ENCODE results near the gene OTUB1. TPM values are rescaled to one million over a fixed set of nuclear protein-coding genes. Genes with fewer than 3 reads are reported as not detected.

OTUB1 gene
- total RNA-seq, 1 experiment from 2014 or later: 119 TPM

GRCh38 chr11:64042301-64042700 is 56.1 kb downstream of the OTUB1 start:
- H3K4me2 ChIP-seq: no peak overlapping the region
- H3K79me2 ChIP-seq (ENCODE audit: low read depth): no peaks in the 10 kb centered on the region
- peaks cover 6% of the 10 kb centered on the region; the same call in 1 of the 2 replicates for H3F3A ChIP-seq (ENCODE audit: insufficient read depth, low read depth)
- no peaks in the 10 kb centered on the region for H3K27me3 ChIP-seq (ENCODE audit: insufficient read depth, low read depth)
- intact Hi-C loops (cut with micrococcal nuclease; ENCODE audit: unreplicated experiment): no loop called here
- DNase-seq: no peak
- no peaks in the 10 kb centered on the region for H3K36me3 ChIP-seq (ENCODE audit: low read depth)
- BruUV-seq (replicated peaks): no TSS peak
- ChIA-PET CTCF (no interaction called here), POLR2A (ENCODE audit: unreplicated experiment) (no interaction called here)
- TF ChIP-seq CTCF (conservative IDR thresholded peaks at IDR 0.05) (no peak), EZH2 (IDR thresholded peaks at IDR 0.05; ENCODE audit: low read depth) (no peak)
- H3K9me2 ChIP-seq (ENCODE audit: insufficient read depth): no peaks in the 10 kb centered on the region
- no peaks in the 10 kb centered on the region for H3K9me3 ChIP-seq (ENCODE audit: insufficient read depth, low read depth)
- H3K27ac ChIP-seq: no peak overlapping the region
- no peaks in the 10 kb centered on the region for H3K4me1 ChIP-seq (replicated peaks; ENCODE audit: insufficient read depth)
- H4K20me1 ChIP-seq (ENCODE audit: insufficient read depth): peaks cover 41% of the 10 kb centered on the region
- H3K4me3 ChIP-seq: no peak overlapping the region
- H2AFZ ChIP-seq: no peak overlapping the region

GRCh38 chr11:64043545-64043944 is 57.3 kb downstream of the OTUB1 start:
- Histone ChIP-seq H2AFZ (no peak overlapping the region), H3K4me3 (no peak overlapping the region), H3K27ac (no peak overlapping the region), H3K9me2 (ENCODE audit: insufficient read depth) (no peaks in the 10 kb centered on the region), H3K9me3 (ENCODE audit: insufficient read depth, low read depth) (no peaks in the 10 kb centered on the region), H3F3A (ENCODE audit: insufficient read depth, low read depth) (no peaks in the 10 kb centered on the region; the same call in 1 of the 2 replicates), H3K27me3 (ENCODE audit: insufficient read depth, low read depth) (no peaks in the 10 kb centered on the region), H3K4me2 (no peak overlapping the region), H3K4me1 (replicated peaks; ENCODE audit: insufficient read depth) (no peaks in the 10 kb centered on the region), H3K79me2 (ENCODE audit: low read depth) (no peaks in the 10 kb centered on the region), H4K20me1 (ENCODE audit: insufficient read depth) (peaks cover 30% of the 10 kb centered on the region), H3K36me3 (ENCODE audit: low read depth) (no peaks in the 10 kb centered on the region)
- POLR2A ChIA-PET (ENCODE audit: unreplicated experiment): no interaction called here
- TF ChIP-seq CTCF (conservative IDR thresholded peaks at IDR 0.05) (no peak), EZH2 (IDR thresholded peaks at IDR 0.05; ENCODE audit: low read depth) (no peak)
- DNase-seq: no peak
- BruUV-seq (replicated peaks): no TSS peak
- CTCF ChIA-PET: interaction anchor here (0.7 kb wide), 1 partner anchor 236 kb away, joined by 8 read pairs; no protein-coding TSS in a partner anchor
- intact Hi-C loops (cut with micrococcal nuclease; ENCODE audit: unreplicated experiment): no loop called here

- intact Hi-C loops (cut with micrococcal nuclease; ENCODE audit: unreplicated experiment): no loop called here
- no peak overlapping the region for H3K4me2 ChIP-seq
- ChIA-PET CTCF (no interaction called here), POLR2A (ENCODE audit: unreplicated experiment) (no interaction called here)
- DNase-seq: no peak
- H3K4me3 ChIP-seq: no peak overlapping the region
- peaks cover 39% of the 10 kb centered on the region for H4K20me1 ChIP-seq (ENCODE audit: insufficient read depth)
- H3K79me2 ChIP-seq (ENCODE audit: low read depth): no peaks in the 10 kb centered on the region
- TF ChIP-seq EZH2 (IDR thresholded peaks at IDR 0.05; ENCODE audit: low read depth) (no peak), CTCF (conservative IDR thresholded peaks at IDR 0.05) (no peak)
- H3K36me3 ChIP-seq (ENCODE audit: low read depth): no peaks in the 10 kb centered on the region
- no peaks in the 10 kb centered on the region for H3K9me3 ChIP-seq (ENCODE audit: insufficient read depth, low read depth)
- H3K9me2 ChIP-seq (ENCODE audit: insufficient read depth): no peaks in the 10 kb centered on the region
- no peak overlapping the region for H3K27ac ChIP-seq
- no peaks in the 10 kb centered on the region for H3K27me3 ChIP-seq (ENCODE audit: insufficient read depth, low read depth)
- H3F3A ChIP-seq (ENCODE audit: insufficient read depth, low read depth): no peaks in the 10 kb centered on the region
- no peak overlapping the region for H2AFZ ChIP-seq
- BruUV-seq (replicated peaks): no TSS peak
- no peaks in the 10 kb centered on the region for H3K4me1 ChIP-seq (replicated peaks; ENCODE audit: insufficient read depth)
These were observed 58.6 kb downstream of the OTUB1 start for GRCh38 chr11:64044730-64045393.
